ENCODE data around the gene CBFA2T3.
"Not testable (repeated sequence)": the region's sequence is repeated elsewhere in the genome, so short reads cannot be mapped to it uniquely, and the experiment has no call there.

Gene CBFA2T3

GRCh38 chr16:88977018-88977811 lies at the start of gene CBFA2T3:
TSS of gene CBFA2T3 (minus strand) at chr16:88977207. CDS start at chr16:88976807, 400 bp downstream.
- no peak for DNase-seq (ENCODE audit: low read depth)

GRCh38 chr16:89026121-89026612 lies 49.2 kb upstream of the CBFA2T3 start:
- DNase-seq (ENCODE audit: low read depth) = peak; percentile 35

GRCh38 chr16:89025636-89026035 lies 48.6 kb upstream of the CBFA2T3 start:
- no peak for DNase-seq (ENCODE audit: low read depth)

GRCh38 chr16:89024546-89025060 lies 47.6 kb upstream of the CBFA2T3 start:
- no peak for DNase-seq (ENCODE audit: low read depth)

GRCh38 chr16:89023621-89024511 lies 46.9 kb upstream of the CBFA2T3 start:
- DNase-seq (ENCODE audit: low read depth) = no peak

GRCh38 chr16:89023151-89023551 lies 46.1 kb upstream of the CBFA2T3 start:
- DNase-seq (ENCODE audit: low read depth) = no peak

GRCh38 chr16:89022051-89022836 lies 45.2 kb upstream of the CBFA2T3 start:
- no peak for DNase-seq (ENCODE audit: low read depth)

GRCh38 chr16:89020925-89021595 lies 44.1 kb upstream of the CBFA2T3 start:
- DNase-seq (ENCODE audit: low read depth) = no peak

- no peak for DNase-seq (ENCODE audit: low read depth)
These were observed 43.3 kb upstream of the CBFA2T3 start for GRCh38 chr16:89020068-89020924.

- DNase-seq (ENCODE audit: low read depth) = no peak
These were observed 42.5 kb upstream of the CBFA2T3 start for GRCh38 chr16:89019511-89019910.

GRCh38 chr16:89018282-89019158 lies 41.5 kb upstream of the CBFA2T3 start:
- DNase-seq (ENCODE audit: low read depth) = no peak

GRCh38 chr16:89017543-89018281 lies 40.7 kb upstream of the CBFA2T3 start:
- no peak for DNase-seq (ENCODE audit: low read depth)

GRCh38 chr16:89016561-89016960 lies 39.6 kb upstream of the CBFA2T3 start:
- DNase-seq (ENCODE audit: low read depth) = not testable (repeated sequence)

GRCh38 chr16:89015271-89015859 lies 38.4 kb upstream of the CBFA2T3 start:
- no peak for DNase-seq (ENCODE audit: low read depth)

GRCh38 chr16:89014403-89015230 lies 37.6 kb upstream of the CBFA2T3 start:
- DNase-seq (ENCODE audit: low read depth) = no peak

- no peak for DNase-seq (ENCODE audit: low read depth)
These were observed 36.8 kb upstream of the CBFA2T3 start for GRCh38 chr16:89013692-89014402.

GRCh38 chr16:89013111-89013510 lies 36.1 kb upstream of the CBFA2T3 start:
- no peak for DNase-seq (ENCODE audit: low read depth)

All from stimulated activated CD4-positive, alpha-beta T cell treated with anti-CD3 and anti-CD28 coated beads, Interleukin-2, amount 100 ng/mL, for 4 hours (primary cell).